GM12878 (cell line): ENCODE measurements around the gene CELF2.

ENCODE experiments used
- NFYB ChIP-seq: IDR thresholded peaks from 2 replicates; pipeline ENCODE4 v1.6.1; 2011; ENCODE audit warnings: low read depth, mild to moderate bottlenecking, low read length, improper control_type of control experiment, moderate library complexity; ENCODE audit not compliant: insufficient read depth
- RAD21 ChIP-seq: IDR thresholded peaks from 2 replicates; pipeline ENCODE4 v1.6.1; 2011; ENCODE audit warnings: mild to moderate bottlenecking, low read depth, low read length, moderate library complexity; ENCODE audit not compliant: insufficient read depth

GRCh38 chr10:11144626-11145494 is 127.2 kb downstream of the CELF2 start:
- TF ChIP-seq RAD21 (no peak), NFYB (no peak)
